Karpas-422 (cell line): Measurements from ENCODE around the gene LENG8. TPM values are rescaled to one million over a fixed set of nuclear protein-coding genes. Genes with fewer than 3 reads are reported as not detected.

Source experiments
- DNase-seq: peaks from one replicate; pipeline ENCODE4 v3.0.0-alpha.2; 2015
- H2AFZ ChIP-seq: fragments of 200-600 bp; sonication (generic); 2 replicates; pipeline ENCODE4 v1.6.1; 2014; ENCODE audit warnings: antibody characterized with exemption, low read length, mixed read lengths
- H3K27ac ChIP-seq: fragments of 200-600 bp; sonication (generic); 2 replicates; pipeline ENCODE4 v1.5.1; 2014; ENCODE audit warnings: mild to moderate bottlenecking, low read length, moderate library complexity
- H3K27me3 ChIP-seq: fragments of 200-600 bp; sonication (generic); 2 replicates; pipeline ENCODE4 v1.6.1; 2014; ENCODE audit warnings: low read length, mixed read lengths
- H3K36me3 ChIP-seq: fragments of 200-600 bp; sonication (generic); 2 replicates; pipeline ENCODE4 v1.6.1; 2014; ENCODE audit warnings: low read length, mixed read lengths; ENCODE audit not compliant: insufficient read depth
- H3K4me1 ChIP-seq: fragments of 200-600 bp; sonication (generic); 2 replicates; pipeline ENCODE4 v1.6.1; 2014; ENCODE audit warnings: mild to moderate bottlenecking, low read length, mixed read lengths
- H3K4me2 ChIP-seq: fragments of 200-600 bp; sonication (generic); 2 replicates; pipeline ENCODE4 v1.6.1; 2014; ENCODE audit warnings: low read length, low read depth, mild to moderate bottlenecking; ENCODE audit not compliant: poor library complexity, severe bottlenecking
- H3K4me3 ChIP-seq: fragments of 200-600 bp; sonication (generic); 2 replicates; pipeline ENCODE4 v1.5.1; 2014; ENCODE audit warnings: mild to moderate bottlenecking, antibody characterized with exemption, low read length, mixed read lengths
- H3K79me2 ChIP-seq: fragments of 200-600 bp; sonication (generic); 2 replicates; pipeline ENCODE4 v1.6.1; 2014; ENCODE audit warnings: mild to moderate bottlenecking, low read length, mixed read lengths
- H3K9ac ChIP-seq: fragments of 200-600 bp; sonication (generic); 2 replicates; pipeline ENCODE4 v1.6.0; 2014; ENCODE audit warnings: low read length
- H3K9me2 ChIP-seq: fragments of 200-600 bp; sonication (generic), shearing (Covaris generic); replicated peaks from 2 replicates; pipeline ENCODE4 v1.6.0; 2014; ENCODE audit warnings: mild to moderate bottlenecking, low read length, moderate library complexity; ENCODE audit not compliant: insufficient read depth
- H3K9me3 ChIP-seq: fragments of 300-700, 200-600 bp; sonication (generic); 2 replicates; pipeline ENCODE4 v1.6.1; 2014; ENCODE audit warnings: low read length, mixed read lengths
- H4K20me1 ChIP-seq: fragments of 200-600 bp; sonication (generic); 2 replicates; pipeline ENCODE4 v1.6.1; 2014; ENCODE audit warnings: mild to moderate bottlenecking, antibody characterized with exemption, low read length, low read depth; ENCODE audit not compliant: insufficient read depth
- total RNA-seq: library from RNA; depleted of rRNA; stranded (reverse); fragments of >200 nt; shearing (Covaris generic); gene quantifications from 2 replicates; pipeline ENCODE4 v1.2.3, GENCODE V29; 2014; ENCODE audit warnings: low replicate concordance

The LENG8 gene
- total RNA-seq, 1 experiment from 2014 or later = 88.3 TPM

- no peak overlapping the region for H3K4me3 ChIP-seq
Measured at GRCh38 chr19:54427586-54427985, 21.4 kb upstream of the LENG8 start.

GRCh38 chr19:54428323-54429175 lies 20.4 kb upstream of the LENG8 start:
- Histone ChIP-seq H4K20me1 (peaks cover 15% of the 10 kb centered on the region; the same call in 1 of the 2 replicates), H3K4me1 (no peaks in the 10 kb centered on the region), H3K36me3 (no peaks in the 10 kb centered on the region), H3K79me2 (no peaks in the 10 kb centered on the region), H3K9me2 (no peaks in the 10 kb centered on the region), H3K4me2 (no peak overlapping the region), H2AFZ (no peak overlapping the region), H3K9me3 (no peaks in the 10 kb centered on the region), H3K27me3 (no peaks in the 10 kb centered on the region), H3K9ac (no peak overlapping the region), H3K27ac (no peak overlapping the region), H3K4me3 (no peak overlapping the region)
- no peak for DNase-seq

More at GRCh38 chr19:54427586-54427985, 21.4 kb upstream of the LENG8 start:
- Histone ChIP-seq H2AFZ (no peak overlapping the region), H3K27ac (no peak overlapping the region), H3K4me1 (no peaks in the 10 kb centered on the region), H3K9me3 (no peaks in the 10 kb centered on the region), H3K27me3 (no peaks in the 10 kb centered on the region), H4K20me1 (peaks cover 9% of the 10 kb centered on the region; the same call in 1 of the 2 replicates), H3K9me2 (no peaks in the 10 kb centered on the region), H3K36me3 (no peaks in the 10 kb centered on the region), H3K9ac (no peak overlapping the region), H3K79me2 (no peaks in the 10 kb centered on the region), H3K4me2 (no peak overlapping the region)
- no peak for DNase-seq

GRCh38 chr19:54429176-54429495 lies 19.9 kb upstream of the LENG8 start:
- Histone ChIP-seq H4K20me1 (peaks cover 18% of the 10 kb centered on the region), H3K9ac (no peak overlapping the region), H3K9me3 (no peaks in the 10 kb centered on the region), H3K36me3 (no peaks in the 10 kb centered on the region), H3K4me2 (no peak overlapping the region), H3K79me2 (no peaks in the 10 kb centered on the region), H3K4me1 (no peaks in the 10 kb centered on the region), H3K27me3 (no peaks in the 10 kb centered on the region), H2AFZ (no peak overlapping the region), H3K9me2 (no peaks in the 10 kb centered on the region), H3K4me3 (no peak overlapping the region), H3K27ac (no peak overlapping the region)
- DNase-seq = no peak

DNA sequence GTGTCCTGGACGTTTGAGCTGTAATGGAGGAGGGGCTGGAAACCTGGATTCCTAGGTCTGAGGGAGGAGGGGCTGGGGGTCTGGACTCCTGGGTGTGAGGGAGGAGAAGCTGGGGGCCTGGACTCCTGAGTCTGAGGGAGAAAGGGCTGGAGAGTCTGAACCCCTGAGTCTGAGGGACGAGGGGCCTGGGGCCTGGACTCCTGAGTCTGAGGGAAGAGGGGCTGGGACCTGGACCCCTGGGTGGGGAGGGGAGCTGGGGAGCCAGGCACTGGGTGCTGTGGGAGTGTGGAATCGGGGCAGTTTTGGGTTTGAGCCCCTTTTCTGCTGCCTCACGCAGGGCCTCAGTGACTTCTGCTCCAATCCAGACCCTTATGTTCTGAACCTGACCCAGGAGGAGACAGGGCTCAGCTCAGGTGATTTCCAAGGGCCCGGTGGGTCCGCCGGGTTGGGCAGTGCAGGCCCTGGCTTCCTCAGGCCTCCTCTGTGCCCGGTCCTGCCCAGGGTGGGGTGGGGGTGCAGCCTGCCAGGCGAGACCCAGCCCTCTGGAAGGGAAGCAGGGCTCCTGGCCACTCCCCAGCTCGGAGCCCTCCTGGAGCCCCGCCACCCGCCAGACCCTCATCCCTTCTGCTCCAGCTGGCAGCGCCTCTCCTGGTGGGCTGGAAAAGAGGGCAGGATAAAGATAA lies 19.3 kb upstream of the LENG8 start:
- Histone ChIP-seq H3K4me3 (no peak overlapping the region), H3K9me2 (no peaks in the 10 kb centered on the region), H3K36me3 (no peaks in the 10 kb centered on the region), H3K4me2 (no peak overlapping the region), H3K27me3 (no peaks in the 10 kb centered on the region), H3K9ac (no peak overlapping the region), H3K27ac (no peak overlapping the region), H2AFZ (no peak overlapping the region), H3K9me3 (no peaks in the 10 kb centered on the region), H4K20me1 (peaks cover 22% of the 10 kb centered on the region), H3K79me2 (no peaks in the 10 kb centered on the region), H3K4me1 (no peaks in the 10 kb centered on the region)
- DNase-seq = no peak

DNA sequence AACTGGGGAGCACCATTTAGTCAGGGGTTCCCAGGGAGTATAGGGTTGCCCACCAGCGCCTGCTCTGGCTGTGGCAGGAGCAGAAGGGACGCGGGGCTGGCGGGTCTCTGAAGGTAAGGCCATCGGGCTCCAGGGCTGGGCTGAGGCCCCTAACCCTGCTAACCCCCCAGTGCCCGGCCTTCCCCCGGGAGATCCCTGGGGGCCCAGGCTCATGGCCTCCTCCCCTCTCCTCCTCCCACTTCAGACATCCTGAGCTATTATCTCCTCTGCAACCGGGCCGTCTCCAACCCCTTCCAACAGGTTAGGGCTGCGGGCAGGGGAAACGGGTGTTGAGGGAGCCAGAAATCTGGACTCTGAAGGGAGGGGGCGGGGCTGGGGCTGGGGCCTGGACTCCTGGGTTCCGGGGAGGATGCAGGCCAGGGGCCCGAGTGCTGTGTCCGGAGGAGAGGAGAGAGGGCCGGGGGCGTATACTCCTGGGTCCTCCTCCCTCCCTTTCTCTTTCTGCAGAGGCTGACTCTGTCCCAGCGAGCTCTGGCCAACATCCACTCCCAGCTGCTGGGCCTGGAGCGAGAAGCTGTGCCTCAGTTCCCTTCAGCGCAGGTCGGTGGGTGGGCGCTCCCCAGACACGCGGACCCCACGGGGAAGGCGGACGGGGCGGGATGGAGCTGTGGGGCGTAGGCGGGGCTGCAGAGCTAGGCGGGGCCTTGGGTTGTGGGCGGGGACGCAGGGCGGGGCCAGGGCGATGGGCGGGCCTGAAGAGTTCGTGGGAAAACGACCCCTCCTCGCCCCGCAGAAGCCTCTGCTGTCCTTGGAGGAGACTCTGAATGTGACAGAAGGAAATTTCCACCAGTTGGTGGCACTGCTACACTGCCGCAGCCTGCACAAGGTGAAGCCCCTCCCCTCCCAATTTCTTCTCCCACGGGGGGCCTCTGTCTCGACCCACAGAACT lies 18.4 kb upstream of the LENG8 start:
- H3K36me3 ChIP-seq = no peaks in the 10 kb centered on the region
- H3K27ac ChIP-seq = no peak overlapping the region
- H3K4me2 ChIP-seq = no peak overlapping the region
- no peaks in the 10 kb centered on the region for H3K9me2 ChIP-seq
- DNase-seq = peak; percentile 64
- no peaks in the 10 kb centered on the region for H3K27me3 ChIP-seq
- no peaks in the 10 kb centered on the region for H3K79me2 ChIP-seq
- peaks cover 27% of the 10 kb centered on the region for H4K20me1 ChIP-seq
- no peaks in the 10 kb centered on the region for H3K9me3 ChIP-seq
- no peak overlapping the region for H3K4me3 ChIP-seq
- no peak overlapping the region for H2AFZ ChIP-seq
- H3K4me1 ChIP-seq = no peaks in the 10 kb centered on the region
- no peak overlapping the region for H3K9ac ChIP-seq

- no peak overlapping the region for H3K9ac ChIP-seq
- no peaks in the 10 kb centered on the region for H3K27me3 ChIP-seq
- H3K4me1 ChIP-seq = no peaks in the 10 kb centered on the region
- H3K27ac ChIP-seq = no peak overlapping the region
- no peak overlapping the region for H2AFZ ChIP-seq
- H3K4me2 ChIP-seq = no peak overlapping the region
- DNase-seq = no peak
- no peaks in the 10 kb centered on the region for H3K9me3 ChIP-seq
- peaks cover 33% of the 10 kb centered on the region for H4K20me1 ChIP-seq
- no peaks in the 10 kb centered on the region for H3K9me2 ChIP-seq
- no peaks in the 10 kb centered on the region for H3K79me2 ChIP-seq
- no peaks in the 10 kb centered on the region for H3K36me3 ChIP-seq
- H3K4me3 ChIP-seq = no peak overlapping the region
Measured at GRCh38 chr19:54431255-54431838, 17.7 kb upstream of the LENG8 start.

GRCh38 chr19:54432144-54432738 lies 16.8 kb upstream of the LENG8 start:
- Histone ChIP-seq H3K27ac (no peak overlapping the region), H3K9ac (no peak overlapping the region), H3K9me3 (no peaks in the 10 kb centered on the region), H2AFZ (no peak overlapping the region), H3K4me2 (no peak overlapping the region), H4K20me1 (peaks cover 36% of the 10 kb centered on the region), H3K27me3 (no peaks in the 10 kb centered on the region), H3K4me3 (no peak overlapping the region), H3K4me1 (no peaks in the 10 kb centered on the region), H3K9me2 (no peaks in the 10 kb centered on the region), H3K36me3 (no peaks in the 10 kb centered on the region), H3K79me2 (no peaks in the 10 kb centered on the region)
- DNase-seq = no peak
